Vein endothelial cell (primary cell): ENCODE measurements around the gene BICRAL. TPM values are rescaled to one million over a fixed set of nuclear protein-coding genes. Genes with fewer than 3 reads are reported as not detected.

Experiments
- total RNA-seq: library from RNA; depleted of rRNA; stranded (reverse); fragments of >200 nt; gene quantifications from 2 replicates; pipeline ENCODE4 v1.2.3, GENCODE V29; 2012

Gene BICRAL, protein sequence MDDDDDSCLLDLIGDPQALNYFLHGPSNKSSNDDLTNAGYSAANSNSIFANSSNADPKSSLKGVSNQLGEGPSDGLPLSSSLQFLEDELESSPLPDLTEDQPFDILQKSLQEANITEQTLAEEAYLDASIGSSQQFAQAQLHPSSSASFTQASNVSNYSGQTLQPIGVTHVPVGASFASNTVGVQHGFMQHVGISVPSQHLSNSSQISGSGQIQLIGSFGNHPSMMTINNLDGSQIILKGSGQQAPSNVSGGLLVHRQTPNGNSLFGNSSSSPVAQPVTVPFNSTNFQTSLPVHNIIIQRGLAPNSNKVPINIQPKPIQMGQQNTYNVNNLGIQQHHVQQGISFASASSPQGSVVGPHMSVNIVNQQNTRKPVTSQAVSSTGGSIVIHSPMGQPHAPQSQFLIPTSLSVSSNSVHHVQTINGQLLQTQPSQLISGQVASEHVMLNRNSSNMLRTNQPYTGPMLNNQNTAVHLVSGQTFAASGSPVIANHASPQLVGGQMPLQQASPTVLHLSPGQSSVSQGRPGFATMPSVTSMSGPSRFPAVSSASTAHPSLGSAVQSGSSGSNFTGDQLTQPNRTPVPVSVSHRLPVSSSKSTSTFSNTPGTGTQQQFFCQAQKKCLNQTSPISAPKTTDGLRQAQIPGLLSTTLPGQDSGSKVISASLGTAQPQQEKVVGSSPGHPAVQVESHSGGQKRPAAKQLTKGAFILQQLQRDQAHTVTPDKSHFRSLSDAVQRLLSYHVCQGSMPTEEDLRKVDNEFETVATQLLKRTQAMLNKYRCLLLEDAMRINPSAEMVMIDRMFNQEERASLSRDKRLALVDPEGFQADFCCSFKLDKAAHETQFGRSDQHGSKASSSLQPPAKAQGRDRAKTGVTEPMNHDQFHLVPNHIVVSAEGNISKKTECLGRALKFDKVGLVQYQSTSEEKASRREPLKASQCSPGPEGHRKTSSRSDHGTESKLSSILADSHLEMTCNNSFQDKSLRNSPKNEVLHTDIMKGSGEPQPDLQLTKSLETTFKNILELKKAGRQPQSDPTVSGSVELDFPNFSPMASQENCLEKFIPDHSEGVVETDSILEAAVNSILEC
- total RNA-seq: 6.2 and 6.9 TPM in 2 replicates

GRCh38 chr6:42781796-42782688, at the start of gene BICRAL:
TSS of gene BICRAL (plus strand) at chr6:42782052. CDS start at chr6:42822023, 39,971 bp downstream.

GRCh38 chr6:42745640-42746462, 36.0 kb upstream of the BICRAL start, which contains the start of gene TBCC:
TSS of gene TBCC (minus strand) at chr6:42746103. CDS start at chr6:42746073, 30 bp downstream.

GRCh38 chr6:42879372-42880239, 97.8 kb downstream of the BICRAL start, which contains the start of gene RPL7L1:
TSS of gene RPL7L1 (plus strand) at chr6:42879616. CDS start at chr6:42879911, 295 bp downstream.

DNA sequence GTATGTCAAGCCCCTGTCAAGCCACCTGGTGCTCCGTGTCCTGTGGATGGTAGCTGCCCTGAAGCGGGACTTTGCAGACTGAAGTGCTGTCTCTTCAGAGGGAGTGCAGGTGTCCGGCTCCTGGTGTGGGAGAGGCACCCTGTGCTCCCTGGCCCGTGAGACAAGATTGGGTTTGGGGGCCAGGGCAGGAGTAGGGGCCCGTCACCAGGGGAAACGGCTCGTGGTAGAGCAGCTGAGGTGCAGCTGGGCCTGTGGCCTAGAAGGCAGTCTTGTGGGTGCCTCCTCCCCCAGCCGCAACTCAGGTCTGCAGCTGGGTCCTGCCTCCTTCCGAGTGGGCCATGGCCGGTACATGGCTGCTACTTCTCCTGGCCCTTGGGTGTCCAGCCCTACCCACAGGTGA, 133.9 kb downstream of the BICRAL start, which contains the start of gene PTCRA:
Gene PTCRA, plus strand, starts transcription at position 322 of the 400 bp plus-strand sequence. Its CDS starts 17 bp downstream, at position 339.

Other genes starting within 250 kb of the BICRAL start
- gene UBR2, start 218.0 kb upstream of the BICRAL start, total RNA-seq: 18.9 and 28.1 TPM in 2 replicates
- gene PRPH2, start 59.5 kb upstream of the BICRAL start, total RNA-seq: 0.48 and 1.3 TPM in 2 replicates
- 34.0 and 35.3 TPM in 2 replicates for gene TBCC, start 35.9 kb upstream of the BICRAL start, total RNA-seq
- gene RPL7L1, start 97.6 kb downstream of the BICRAL start, total RNA-seq: 148 and 153 TPM in 2 replicates
- gene PTCRA, start 134.0 kb downstream of the BICRAL start, total RNA-seq: not detected in 2 replicates
- 24.6 and 28.4 TPM in 2 replicates for gene CNPY3, start 147.4 kb downstream of the BICRAL start, total RNA-seq
- gene GNMT, start 178.7 kb downstream of the BICRAL start, total RNA-seq: 0.33 TPM in 1 of 2 replicates, not detected in the other
- 11.8 and 20.3 TPM in 2 replicates for gene PEX6, start 197.1 kb downstream of the BICRAL start, total RNA-seq
- 44.0 and 50.3 TPM in 2 replicates for gene PPP2R5D, start 202.5 kb downstream of the BICRAL start, total RNA-seq
- gene MEA1, start 231.9 kb downstream of the BICRAL start, total RNA-seq: 45.5 and 46.4 TPM in 2 replicates
- gene KLHDC3, start 232.2 kb downstream of the BICRAL start, total RNA-seq: 129 and 137 TPM in 2 replicates
- 102 and 110 TPM in 2 replicates for gene RRP36, start 239.6 kb downstream of the BICRAL start, total RNA-seq